Measurements from ENCODE around the gene ARSJ. TPM values are rescaled to one million over a fixed set of nuclear protein-coding genes. Genes with fewer than 3 reads are reported as not detected.

Gene ARSJ
- total RNA-seq, 1 experiment from 2014 or later, result 7.3 TPM

DNA sequence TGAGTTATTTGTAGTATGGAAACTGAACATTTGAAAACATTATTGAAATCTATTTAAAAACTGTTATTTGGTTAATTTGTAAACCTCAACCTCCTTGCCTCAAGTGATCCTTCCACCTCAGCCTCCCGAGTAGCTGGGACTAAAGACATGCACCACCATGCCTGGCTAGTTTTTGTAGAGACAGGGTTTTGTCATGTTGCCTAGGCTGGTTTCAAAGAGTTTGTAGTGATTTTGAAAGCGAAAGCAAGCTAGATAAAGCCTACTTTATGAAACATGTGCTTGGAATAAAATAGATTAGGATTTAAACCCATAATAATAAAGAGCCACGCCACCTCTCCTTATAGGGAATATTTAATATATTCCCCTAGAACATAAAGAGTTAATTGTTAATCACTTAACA is 23.5 kb downstream of the ARSJ start:
- no peak overlapping the region for H3K4me3 Mint-ChIP-seq (ENCODE audit: unreplicated experiment)
- no peak for DNase-seq
- no peak overlapping the region for H3K27ac Mint-ChIP-seq (ENCODE audit: unreplicated experiment)
- CTCF ChIA-PET, result interaction anchor here (0.6 kb wide), 1 partner anchor 268 kb away, joined by 3 read pairs; no protein-coding TSS in a partner anchor
- POLR2A ChIA-PET, result no interaction called here
- Histone ChIP-seq H3K36me3 (ENCODE audit: control insufficient read depth, insufficient read depth, low read length) (no peaks in the 10 kb centered on the region), H3K27me3 (replicated peaks; ENCODE audit: control insufficient read depth, insufficient read depth, low read length) (no peaks in the 10 kb centered on the region), H3K9me3 (no peaks in the 10 kb centered on the region), H3K4me1 (peaks cover 33% of the 10 kb centered on the region), H3K4me3 (ENCODE audit: low read depth, low read length) (no peak overlapping the region)
- H3K4me1 Mint-ChIP-seq (ENCODE audit: low read depth, unreplicated experiment), result peaks cover 36% of the 10 kb centered on the region
- intact Hi-C loops (cut with micrococcal nuclease; ENCODE audit: unreplicated experiment), result loop anchor here (5.0 to 10.0 kb wide), 2 partner anchors 231 to 319 kb away; no protein-coding TSS in a partner anchor
- no peaks in the 10 kb centered on the region for H3K36me3 Mint-ChIP-seq (ENCODE audit: insufficient read depth, unreplicated experiment)
- no peaks in the 10 kb centered on the region for H3K9me3 Mint-ChIP-seq (ENCODE audit: unreplicated experiment)
- TF ChIP-seq, protein P1, sequence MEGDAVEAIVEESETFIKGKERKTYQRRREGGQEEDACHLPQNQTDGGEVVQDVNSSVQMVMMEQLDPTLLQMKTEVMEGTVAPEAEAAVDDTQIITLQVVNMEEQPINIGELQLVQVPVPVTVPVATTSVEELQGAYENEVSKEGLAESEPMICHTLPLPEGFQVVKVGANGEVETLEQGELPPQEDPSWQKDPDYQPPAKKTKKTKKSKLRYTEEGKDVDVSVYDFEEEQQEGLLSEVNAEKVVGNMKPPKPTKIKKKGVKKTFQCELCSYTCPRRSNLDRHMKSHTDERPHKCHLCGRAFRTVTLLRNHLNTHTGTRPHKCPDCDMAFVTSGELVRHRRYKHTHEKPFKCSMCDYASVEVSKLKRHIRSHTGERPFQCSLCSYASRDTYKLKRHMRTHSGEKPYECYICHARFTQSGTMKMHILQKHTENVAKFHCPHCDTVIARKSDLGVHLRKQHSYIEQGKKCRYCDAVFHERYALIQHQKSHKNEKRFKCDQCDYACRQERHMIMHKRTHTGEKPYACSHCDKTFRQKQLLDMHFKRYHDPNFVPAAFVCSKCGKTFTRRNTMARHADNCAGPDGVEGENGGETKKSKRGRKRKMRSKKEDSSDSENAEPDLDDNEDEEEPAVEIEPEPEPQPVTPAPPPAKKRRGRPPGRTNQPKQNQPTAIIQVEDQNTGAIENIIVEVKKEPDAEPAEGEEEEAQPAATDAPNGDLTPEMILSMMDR (IDR thresholded peaks at IDR 0.05; ENCODE audit: insufficient read depth in 1 of 2, low read depth in 1 of 2, low read length in 1 of 2, severe bottlenecking in 1 of 2, unreplicated experiment in 1 of 2), result no peak
- no peaks in the 10 kb centered on the region for H3K27me3 Mint-ChIP-seq (ENCODE audit: insufficient read depth, unreplicated experiment)
- no TSS peak for BruUV-seq (replicated peaks)

DNA sequence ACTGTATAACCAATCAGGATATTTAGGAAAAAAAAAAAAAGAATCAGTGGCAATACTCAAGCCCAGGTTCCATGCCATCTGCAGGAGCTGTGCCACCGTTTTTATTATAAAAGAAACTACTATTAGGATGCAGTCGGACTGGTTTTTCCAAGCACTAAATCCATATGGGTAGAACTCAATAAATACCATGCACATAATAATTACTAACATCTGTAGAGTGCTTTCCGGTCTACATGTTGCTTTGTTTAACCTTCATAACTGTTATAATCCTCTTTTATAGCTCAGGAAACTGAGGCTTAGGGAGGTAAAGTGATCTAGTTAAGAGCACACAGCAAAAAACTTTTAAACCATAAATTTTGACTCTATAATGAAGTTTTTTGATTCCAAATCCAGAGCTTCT is 24.0 kb downstream of the ARSJ start:
- no TSS peak for BruUV-seq (replicated peaks)
- CTCF ChIA-PET, result interaction anchor here (0.6 kb wide), 1 partner anchor 269 kb away, joined by 3 read pairs; no protein-coding TSS in a partner anchor
- Mint-ChIP-seq H3K27ac (ENCODE audit: unreplicated experiment) (no peak overlapping the region), H3K4me1 (ENCODE audit: low read depth, unreplicated experiment) (peaks cover 31% of the 10 kb centered on the region), H3K36me3 (ENCODE audit: insufficient read depth, unreplicated experiment) (no peaks in the 10 kb centered on the region), H3K27me3 (ENCODE audit: insufficient read depth, unreplicated experiment) (no peaks in the 10 kb centered on the region), H3K4me3 (ENCODE audit: unreplicated experiment) (no peak overlapping the region), H3K9me3 (ENCODE audit: unreplicated experiment) (no peaks in the 10 kb centered on the region)
- POLR2A ChIA-PET, result no interaction called here
- H3K4me3 ChIP-seq (ENCODE audit: low read depth, low read length), result no peak overlapping the region
- DNase-seq, result no peak
- H3K4me1 ChIP-seq, result peaks cover 28% of the 10 kb centered on the region
- no peaks in the 10 kb centered on the region for H3K9me3 ChIP-seq
- H3K27me3 ChIP-seq (replicated peaks; ENCODE audit: control insufficient read depth, insufficient read depth, low read length), result no peaks in the 10 kb centered on the region
- H3K36me3 ChIP-seq (ENCODE audit: control insufficient read depth, insufficient read depth, low read length), result no peaks in the 10 kb centered on the region
- TF ChIP-seq, protein P1 (IDR thresholded peaks at IDR 0.05; ENCODE audit: insufficient read depth in 1 of 2, low read depth in 1 of 2, low read length in 1 of 2, severe bottlenecking in 1 of 2, unreplicated experiment in 1 of 2), result no peak
- intact Hi-C loops (cut with micrococcal nuclease; ENCODE audit: unreplicated experiment), result loop anchor here (5.0 to 10.0 kb wide), 2 partner anchors 232 to 319 kb away; no protein-coding TSS in a partner anchor

DNA sequence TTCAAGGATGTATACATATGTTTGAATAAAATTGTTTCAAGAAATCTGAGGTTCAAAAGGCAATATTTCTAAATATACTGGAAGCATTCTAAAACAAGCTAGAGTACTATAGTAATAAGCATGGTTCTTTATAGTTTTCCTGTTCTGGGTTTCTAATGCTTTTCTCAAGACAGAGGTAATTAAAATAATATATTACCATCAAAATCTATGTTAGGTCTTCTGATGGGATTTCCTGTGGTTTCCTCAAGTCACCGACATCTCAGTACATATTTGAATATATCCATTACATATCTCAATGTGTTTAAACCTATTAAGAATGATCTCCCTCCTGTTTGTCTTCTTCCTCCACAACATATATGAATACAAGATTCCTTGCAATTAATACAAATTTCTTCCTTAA is 25.6 kb downstream of the ARSJ start:
- intact Hi-C loops (cut with micrococcal nuclease; ENCODE audit: unreplicated experiment), result loop anchor here (2.0 to 10.0 kb wide), 2 partner anchors 75 to 321 kb away; no protein-coding TSS in a partner anchor
- Mint-ChIP-seq H3K4me1 (ENCODE audit: low read depth, unreplicated experiment) (peaks cover 20% of the 10 kb centered on the region), H3K36me3 (ENCODE audit: insufficient read depth, unreplicated experiment) (no peaks in the 10 kb centered on the region), H3K27ac (ENCODE audit: unreplicated experiment) (no peak overlapping the region), H3K27me3 (ENCODE audit: insufficient read depth, unreplicated experiment) (no peaks in the 10 kb centered on the region), H3K9me3 (ENCODE audit: unreplicated experiment) (no peaks in the 10 kb centered on the region), H3K4me3 (ENCODE audit: unreplicated experiment) (no peak overlapping the region)
- peaks cover 15% of the 10 kb centered on the region for H3K4me1 ChIP-seq
- no peak overlapping the region for H3K4me3 ChIP-seq (ENCODE audit: low read depth, low read length)
- H3K27me3 ChIP-seq (replicated peaks; ENCODE audit: control insufficient read depth, insufficient read depth, low read length), result no peaks in the 10 kb centered on the region
- TF ChIP-seq, protein P1 (IDR thresholded peaks at IDR 0.05; ENCODE audit: insufficient read depth in 1 of 2, low read depth in 1 of 2, low read length in 1 of 2, severe bottlenecking in 1 of 2, unreplicated experiment in 1 of 2), result no peak
- H3K9me3 ChIP-seq, result no peaks in the 10 kb centered on the region
- no peak for DNase-seq
- POLR2A ChIA-PET, result no interaction called here
- H3K36me3 ChIP-seq (ENCODE audit: control insufficient read depth, insufficient read depth, low read length), result no peaks in the 10 kb centered on the region
- BruUV-seq (replicated peaks), result no TSS peak
- CTCF ChIA-PET, result no interaction called here
